ENCODE measurements around the gene ATAD2B.
A peak's percentile ranks its signal among the peaks of the same experiment; 100 is the strongest.

ATAD2B gene

GRCh38 chr2:23753291-23754010, 173.5 kb downstream of the ATAD2B start:
- Histone ChIP-seq H3K4me3 (ENCODE audit: severe bottlenecking) (no peak overlapping the region), H3K36me3 (ENCODE audit: low read depth) (peaks cover 20% of the 10 kb centered on the region), H3K9me3 (ENCODE audit: severe bottlenecking) (no peaks in the 10 kb centered on the region), H3K27ac (ENCODE audit: poor library complexity, severe bottlenecking) (no peak overlapping the region), H3K27me3 (ENCODE audit: insufficient read depth, poor library complexity, severe bottlenecking) (no peaks in the 10 kb centered on the region), H3K4me1 (ENCODE audit: insufficient read depth, poor library complexity, severe bottlenecking) (peaks cover 19% of the 10 kb centered on the region)
- TF ChIP-seq CTCF (IDR thresholded peaks at IDR 0.05; ENCODE audit: poor library complexity, severe bottlenecking): no peak
- DNase-seq (ENCODE audit: low spot score): no peak
- ATAC-seq (ENCODE audit: low read depth): no peak

GRCh38 chr2:23751747-23752265, 175.1 kb downstream of the ATAD2B start:
- Histone ChIP-seq H3K36me3 (ENCODE audit: low read depth) (peaks cover 16% of the 10 kb centered on the region), H3K4me1 (ENCODE audit: insufficient read depth, poor library complexity, severe bottlenecking) (peaks cover 2% of the 10 kb centered on the region), H3K27me3 (ENCODE audit: insufficient read depth, poor library complexity, severe bottlenecking) (no peaks in the 10 kb centered on the region), H3K27ac (ENCODE audit: poor library complexity, severe bottlenecking) (no peak overlapping the region), H3K9me3 (ENCODE audit: severe bottlenecking) (peaks cover 2% of the 10 kb centered on the region), H3K4me3 (ENCODE audit: severe bottlenecking) (no peak overlapping the region)
- ATAC-seq (ENCODE audit: low read depth) (no peak), DNase-seq (ENCODE audit: low spot score) (no peak)
- no peak for TF ChIP-seq CTCF (IDR thresholded peaks at IDR 0.05; ENCODE audit: poor library complexity, severe bottlenecking)

- DNase-seq (ENCODE audit: low spot score) (no peak), ATAC-seq (ENCODE audit: low read depth) (no peak)
- no peaks in the 10 kb centered on the region for H3K27me3 ChIP-seq (ENCODE audit: insufficient read depth, poor library complexity, severe bottlenecking)
- H3K4me1 ChIP-seq (ENCODE audit: insufficient read depth, poor library complexity, severe bottlenecking): no peaks in the 10 kb centered on the region
- peaks cover 2% of the 10 kb centered on the region for H3K9me3 ChIP-seq (ENCODE audit: severe bottlenecking)
- no peak overlapping the region for H3K27ac ChIP-seq (ENCODE audit: poor library complexity, severe bottlenecking)
- TF ChIP-seq CTCF (IDR thresholded peaks at IDR 0.05; ENCODE audit: poor library complexity, severe bottlenecking): no peak
- no peak overlapping the region for H3K4me3 ChIP-seq (ENCODE audit: severe bottlenecking)
- peaks cover 8% of the 10 kb centered on the region for H3K36me3 ChIP-seq (ENCODE audit: low read depth)
Measured at GRCh38 chr2:23746141-23746863, 180.6 kb downstream of the ATAD2B start.

- no peak for DNase-seq (ENCODE audit: low spot score)
Measured at GRCh38 chr2:23745726-23746105, 181.2 kb downstream of the ATAD2B start.

More at GRCh38 chr2:23745726-23746105, 181.2 kb downstream of the ATAD2B start:
- ATAC-seq (ENCODE audit: low read depth): peak; percentile 51
- H3K9me3 ChIP-seq (ENCODE audit: severe bottlenecking): peaks cover 2% of the 10 kb centered on the region
- peaks cover 2% of the 10 kb centered on the region for H3K36me3 ChIP-seq (ENCODE audit: low read depth)
- H3K4me3 ChIP-seq (ENCODE audit: severe bottlenecking): no peak overlapping the region
- no peaks in the 10 kb centered on the region for H3K27me3 ChIP-seq (ENCODE audit: insufficient read depth, poor library complexity, severe bottlenecking)
- no peaks in the 10 kb centered on the region for H3K4me1 ChIP-seq (ENCODE audit: insufficient read depth, poor library complexity, severe bottlenecking)
- no peak for TF ChIP-seq CTCF (IDR thresholded peaks at IDR 0.05; ENCODE audit: poor library complexity, severe bottlenecking)
- no peak overlapping the region for H3K27ac ChIP-seq (ENCODE audit: poor library complexity, severe bottlenecking)
